Transverse colon (tissue), 3 donors: ENCODE results near the gene FAM228A.

Source experiments
- CTCF ChIP-seq, 5 experiments: fragments of 200-600 bp in 3 of 5; fragments of 450-650 bp in 2 of 5; sonication (generic) in 3 of 5; IDR thresholded peaks; 1 replicate in 2 of 5; 2 replicates in 3 of 5; pipeline ENCODE4 v1.5.1; 2016 to 2017; ENCODE audit warnings: antibody characterized with exemption in 5 of 5, inconsistent platforms in 3 of 5, mild to moderate bottlenecking in 2 of 5, moderate library complexity in 1 of 5
- POLR2A ChIP-seq: fragments of 450-650 bp; IDR thresholded peaks from one replicate; pipeline ENCODE4 v1.6.1; 2016; ENCODE audit warnings: antibody characterized with exemption, mild to moderate bottlenecking, moderate library complexity

GRCh38 chr2:24132543-24132942 is 42.3 kb upstream of the FAM228A start:
- no peak for TF ChIP-seq POLR2A
- no peak for TF ChIP-seq CTCF (IDR thresholded peaks at IDR 0.05)
